Fibroblast of lung (primary cell): ENCODE results near the gene KCTD10. TPM values are rescaled to one million over a fixed set of nuclear protein-coding genes. Genes with fewer than 3 reads are reported as not detected.
"Not testable (repeated sequence)": the region's sequence is repeated elsewhere in the genome, so short reads cannot be mapped to it uniquely, and the experiment has no call there.

Source experiments
- DNase-seq, 2 donors: peaks; one replicate each; pipeline versions ENCODE4 v3.0.0 to v3.0.0-alpha.2; 2010; ENCODE audit warnings: low read depth in 2 of 2
- H2AFZ ChIP-seq: 2 replicates; pipeline ENCODE4 v1.5.1; 2012; ENCODE audit warnings: low read length, control low read depth, inconsistent platforms
- H3K27ac ChIP-seq: 2 replicates; pipeline ENCODE4 v1.5.1; 2011; ENCODE audit warnings: low read length, control low read depth; ENCODE audit not compliant: insufficient read depth
- H3K27me3 ChIP-seq: 2 replicates; pipeline ENCODE4 v1.5.1; 2011; ENCODE audit warnings: mild to moderate bottlenecking, low read length; ENCODE audit not compliant: control insufficient read depth, insufficient read depth
- H3K36me3 ChIP-seq: 2 replicates; pipeline ENCODE4 v1.5.1; 2011; ENCODE audit warnings: low read length; ENCODE audit not compliant: control insufficient read depth, insufficient read depth
- H3K4me1 ChIP-seq: 2 replicates; pipeline ENCODE4 v1.5.1; 2011; ENCODE audit warnings: low read length; ENCODE audit not compliant: control insufficient read depth, insufficient read depth; ENCODE audit errors: extremely low read depth
- H3K4me2 ChIP-seq: 2 replicates; pipeline ENCODE4 v1.5.1; 2011; ENCODE audit warnings: low read length, control low read depth; ENCODE audit not compliant: insufficient read depth; ENCODE audit errors: extremely low read depth
- H3K4me3 ChIP-seq, 4 experiments: fragments of 200-600 bp in 1 of 4; sonication (generic) in 1 of 4; replicated peaks in 1 of 4; 2 replicates each; pipeline ENCODE4 v1.5.1; 2011 to 2016; ENCODE audit warnings: low read length in 4 of 4, low read depth in 3 of 4, mild to moderate bottlenecking in 3 of 4, control low read depth in 2 of 4, inconsistent platforms in 1 of 4, mixed read lengths in 1 of 4; ENCODE audit not compliant: insufficient read depth in 1 of 4; ENCODE audit errors: control extremely low read depth in 1 of 4
- H3K79me2 ChIP-seq: 2 replicates; pipeline ENCODE4 v1.5.1; 2012; ENCODE audit warnings: mild to moderate bottlenecking, low read length, inconsistent platforms; ENCODE audit not compliant: control insufficient read depth, insufficient read depth
- H3K9ac ChIP-seq: 2 replicates; pipeline ENCODE4 v1.5.1; 2011; ENCODE audit warnings: mild to moderate bottlenecking, low read length, control low read depth; ENCODE audit not compliant: insufficient read depth
- H3K9me3 ChIP-seq: 2 replicates; pipeline ENCODE4 v1.5.1; 2012; ENCODE audit warnings: low read depth, low read length; ENCODE audit not compliant: control insufficient read depth, insufficient read depth
- H4K20me1 ChIP-seq: 2 replicates; pipeline ENCODE4 v1.5.1; 2011; ENCODE audit warnings: low read length; ENCODE audit not compliant: control insufficient read depth, insufficient read depth; ENCODE audit errors: extremely low read depth
- CTCF ChIP-seq, 2 donors: IDR thresholded peaks in 1 of 2; conservative IDR thresholded peaks in 1 of 2; 1 replicate in 1 of 2; 2 replicates in 1 of 2; pipeline ENCODE4 v1.5.1; 2011 to 2012; ENCODE audit warnings: low read length in 2 of 2, control low read depth in 1 of 2, inconsistent platforms in 1 of 2, low read depth in 1 of 2, mild to moderate bottlenecking in 1 of 2
- EZH2 ChIP-seq: IDR thresholded peaks from 2 replicates; pipeline ENCODE4 v1.5.1; 2012; ENCODE audit warnings: low read length, control low read depth, mild to moderate bottlenecking; ENCODE audit errors: missing control alignments
- polyA plus RNA-seq, 2 donors: library from polyadenylated mRNA; depleted of rRNA in 1 of 2; stranded (reverse) in 1 of 2; unstranded in 1 of 2; fragments of >200 nt; gene quantifications; 2 replicates each; pipeline ENCODE4 v1.2.1, GENCODE V29; 2011 to 2012; ENCODE audit warnings: missing spikeins in 1 of 2
- total RNA-seq: library from RNA; depleted of rRNA; stranded (reverse); fragments of >200 nt; gene quantifications from 2 replicates; pipeline ENCODE4 v1.2.1, GENCODE V29; 2014

KCTD10 gene
- total and polyA plus RNA-seq, 2 donors (not counting 1 experiment from before 2014, with no cell fraction given): 106 to 190 TPM

DNA sequence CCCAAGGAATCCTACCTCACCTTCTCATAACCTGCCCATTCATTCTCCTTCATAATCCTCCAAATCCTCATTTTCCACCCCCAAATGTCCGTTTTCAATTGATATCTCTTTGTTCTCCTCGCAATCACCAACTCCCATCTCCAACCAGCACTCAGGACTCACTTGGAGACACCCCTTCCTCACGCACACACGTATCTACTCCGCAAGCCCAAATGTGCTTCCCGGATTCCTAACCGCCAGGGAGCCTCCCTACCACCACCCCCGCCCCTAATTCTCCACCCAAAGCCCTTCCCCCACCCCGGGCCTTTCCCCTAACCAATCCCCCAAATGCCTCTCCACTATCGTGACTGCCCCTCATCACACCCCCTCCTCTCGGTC lies 304 bp downstream of the KCTD10 start:
- Histone ChIP-seq H4K20me1 (no peaks in the 10 kb centered on the region), H2AFZ (no peak overlapping the region), H3K4me1 (peaks cover 11% of the 10 kb centered on the region), H3K9me3 (no peaks in the 10 kb centered on the region), H3K4me2 (peak overlapping the region; percentile 100), H3K79me2 (peaks cover 76% of the 10 kb centered on the region), H3K27me3 (no peaks in the 10 kb centered on the region), H3K27ac (peak overlapping the region; percentile 100), H3K9ac (peak overlapping the region; percentile 99), H3K36me3 (peaks cover 2% of the 10 kb centered on the region), H3K4me3 (peak overlapping the region; percentile 80 to 90 (median 84))
- DNase-seq: peak in 1 of 2 donors; percentile 30
- TF ChIP-seq EZH2 (no peak), CTCF (conservative IDR thresholded peaks at IDR 0.05 in 1 of 2, IDR thresholded peaks at IDR 0.05 in 1 of 2; ENCODE audit: low read depth in 1 of 2, low read length in 2 of 2) (no peak)

GRCh38 chr12:109475993-109476806 lies 900 bp downstream of the KCTD10 start:
- no peaks in the 10 kb centered on the region for H3K9me3 ChIP-seq
- peak overlapping the region; percentile 99 for H3K9ac ChIP-seq
- H3K27me3 ChIP-seq: no peaks in the 10 kb centered on the region
- H4K20me1 ChIP-seq: no peaks in the 10 kb centered on the region
- H3K27ac ChIP-seq: peak overlapping the region; percentile 100
- H2AFZ ChIP-seq: no peak overlapping the region
- peaks cover 4% of the 10 kb centered on the region for H3K36me3 ChIP-seq
- peaks cover 82% of the 10 kb centered on the region for H3K79me2 ChIP-seq
- peak overlapping the region; percentile 100 for H3K4me2 ChIP-seq
- TF ChIP-seq CTCF (conservative IDR thresholded peaks at IDR 0.05 in 1 of 2, IDR thresholded peaks at IDR 0.05 in 1 of 2; ENCODE audit: low read depth in 1 of 2, low read length in 2 of 2) (no peak), EZH2 (no peak)
- H3K4me1 ChIP-seq: peaks cover 11% of the 10 kb centered on the region
- DNase-seq: peak; percentile 19 to 26
- peak overlapping the region; percentile 80 to 90 (median 84) for H3K4me3 ChIP-seq

- Histone ChIP-seq H3K27ac (peak overlapping the region; percentile 100), H4K20me1 (no peaks in the 10 kb centered on the region), H3K27me3 (no peaks in the 10 kb centered on the region), H3K4me1 (peaks cover 11% of the 10 kb centered on the region), H3K79me2 (peaks cover 93% of the 10 kb centered on the region), H3K9me3 (no peaks in the 10 kb centered on the region), H2AFZ (no peak overlapping the region), H3K9ac (no peak overlapping the region), H3K36me3 (peaks cover 4% of the 10 kb centered on the region), H3K4me3 (peak overlapping the region; percentile 80 to 90 (median 84)), H3K4me2 (peak overlapping the region; percentile 100)
- DNase-seq: no peak
- TF ChIP-seq EZH2 (no peak), CTCF (conservative IDR thresholded peaks at IDR 0.05 in 1 of 2, IDR thresholded peaks at IDR 0.05 in 1 of 2; ENCODE audit: low read depth in 1 of 2, low read length in 2 of 2) (no peak)
Measured at GRCh38 chr12:109475121-109475520, 2.0 kb downstream of the KCTD10 start.

- not testable (repeated sequence) for H3K9me3 ChIP-seq, H2AFZ ChIP-seq, H3K9ac ChIP-seq, H3K4me2 ChIP-seq, H3K36me3 ChIP-seq, DNase-seq, H3K27me3 ChIP-seq, H4K20me1 ChIP-seq
- peak overlapping the region in 1 of 4 experiments; percentile 86 for H3K4me3 ChIP-seq
- peaks cover 12% of the 10 kb centered on the region for H3K4me1 ChIP-seq
- peak overlapping the region; percentile 9 for H3K27ac ChIP-seq
- peaks cover 96% of the 10 kb centered on the region for H3K79me2 ChIP-seq
Measured at GRCh38 chr12:109473526-109474270, 3.4 kb downstream of the KCTD10 start.
